ENCODE results near the gene OR4D5.

DNA sequence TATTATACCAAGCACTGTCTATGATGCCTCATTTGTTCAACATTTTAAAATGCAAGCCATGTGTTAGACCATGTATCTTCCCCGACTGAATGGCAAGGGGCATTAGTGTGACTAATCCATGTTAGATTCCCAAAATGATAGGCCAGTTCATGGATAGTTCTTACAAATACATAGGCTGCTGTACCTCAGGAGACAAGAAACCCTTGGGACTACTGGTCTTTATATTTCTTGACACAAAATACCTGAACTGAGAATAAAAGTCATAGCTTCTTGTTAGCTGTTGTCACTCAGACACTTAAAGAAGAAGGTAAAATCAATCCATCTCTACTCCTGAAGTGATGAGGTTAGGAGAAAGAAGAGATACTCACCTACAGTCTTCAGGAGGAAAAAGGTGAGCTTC is 37.5 kb upstream of the OR4D5 start, which contains the start of gene OR8D4:
- no peak for TF ChIP-seq POLR2A (IDR thresholded peaks at IDR 0.05)
- no peak for TF ChIP-seq CTCF (IDR thresholded peaks at IDR 0.05)

All from lower leg skin (tissue), 3 donors.